ENCODE results near the gene KRT14.
"Not testable (repeated sequence)": the region's sequence is repeated elsewhere in the genome, so short reads cannot be mapped to it uniquely, and the experiment has no call there.

Gene KRT14

GRCh38 chr17:41552455-41552854, 34.2 kb downstream of the KRT14 start:
- Mint-ChIP-seq H3K9me3 (peaks cover 0 to 3% of the 10 kb centered on the region in 2 donors), H3K4me3 (no peak overlapping the region), H3K27ac (peak overlapping the region in 1 of 2 donors; percentile 5), H3K4me1 (peaks cover 22% of the 10 kb centered on the region), H3K27me3 (peaks cover 61% of the 10 kb centered on the region)
- DNase-seq (no peak), ATAC-seq (no peak)

- Mint-ChIP-seq H3K4me1 (peaks cover 22% of the 10 kb centered on the region), H3K27me3 (peaks cover 54% of the 10 kb centered on the region), H3K9me3 (peaks cover 10 to 14% of the 10 kb centered on the region in 2 donors), H3K4me3 (no peak overlapping the region), H3K27ac (no peak overlapping the region)
- DNase-seq (no peak), ATAC-seq (no peak)
Measured at GRCh38 chr17:41551365-41551764, 35.3 kb downstream of the KRT14 start.

- peak overlapping the region; percentile 22 to 75 for H3K27ac Mint-ChIP-seq
- peak overlapping the region in 1 of 2 donors; percentile 82 for H3K4me3 Mint-ChIP-seq
- H3K9me3 Mint-ChIP-seq: peaks cover 11 to 15% of the 10 kb centered on the region in 2 donors
Measured at GRCh38 chr17:41549596-41550039, 37.1 kb downstream of the KRT14 start.

GRCh38 chr17:41548844-41549595, 37.7 kb downstream of the KRT14 start:
- DNase-seq (peak; percentile 80 to 83), ATAC-seq (peak; percentile 86)
- peak overlapping the region; percentile 67 to 82 for H3K4me3 Mint-ChIP-seq
- peaks cover 22% of the 10 kb centered on the region for H3K4me1 Mint-ChIP-seq
- H3K27me3 Mint-ChIP-seq: peaks cover 40% of the 10 kb centered on the region
- H3K27ac Mint-ChIP-seq: peak overlapping the region; percentile 22 to 75
- peaks cover 11 to 15% of the 10 kb centered on the region in 2 donors for H3K9me3 Mint-ChIP-seq

More at GRCh38 chr17:41549596-41550039, 37.1 kb downstream of the KRT14 start:
- H3K27me3 Mint-ChIP-seq: peaks cover 46% of the 10 kb centered on the region
- ATAC-seq: no peak
- no peak for DNase-seq
- peaks cover 22% of the 10 kb centered on the region for H3K4me1 Mint-ChIP-seq

GRCh38 chr17:41547921-41548843, 38.5 kb downstream of the KRT14 start:
- no peak overlapping the region for H3K27ac Mint-ChIP-seq
- peak overlapping the region; percentile 67 to 82 for H3K4me3 Mint-ChIP-seq

GRCh38 chr17:41547378-41547841, 39.3 kb downstream of the KRT14 start:
- peaks cover 22% of the 10 kb centered on the region for H3K4me1 Mint-ChIP-seq
- no peak overlapping the region for H3K4me3 Mint-ChIP-seq
- DNase-seq (peak in 1 of 2 donors; percentile 13), ATAC-seq (no peak)
- H3K27me3 Mint-ChIP-seq: peaks cover 24% of the 10 kb centered on the region
- no peak overlapping the region for H3K27ac Mint-ChIP-seq
- H3K9me3 Mint-ChIP-seq: peaks cover 11 to 15% of the 10 kb centered on the region in 2 donors

More at GRCh38 chr17:41547921-41548843, 38.5 kb downstream of the KRT14 start:
- peak; percentile 83 for ATAC-seq
- Mint-ChIP-seq H3K9me3 (peaks cover 11 to 15% of the 10 kb centered on the region in 2 donors), H3K27me3 (peaks cover 32% of the 10 kb centered on the region), H3K4me1 (peaks cover 22% of the 10 kb centered on the region)
- peak; percentile 61 to 72 for DNase-seq

- Mint-ChIP-seq H3K27ac (no peak overlapping the region), H3K27me3 (peaks cover 18% of the 10 kb centered on the region), H3K4me3 (no peak overlapping the region), H3K4me1 (peaks cover 22% of the 10 kb centered on the region), H3K9me3 (peaks cover 11 to 15% of the 10 kb centered on the region in 2 donors)
- ATAC-seq (no peak), DNase-seq (no peak)
Measured at GRCh38 chr17:41546819-41547218, 39.9 kb downstream of the KRT14 start.

- Mint-ChIP-seq H3K27ac (no peak overlapping the region), H3K27me3 (peaks cover 12% of the 10 kb centered on the region), H3K4me3 (no peak overlapping the region), H3K4me1 (peaks cover 22% of the 10 kb centered on the region), H3K9me3 (peaks cover 11 to 15% of the 10 kb centered on the region in 2 donors)
- DNase-seq (no peak), ATAC-seq (no peak)
Measured at GRCh38 chr17:41545829-41546410, 40.8 kb downstream of the KRT14 start.

- Mint-ChIP-seq H3K9me3 (peaks cover 11 to 15% of the 10 kb centered on the region in 2 donors), H3K4me3 (no peak overlapping the region), H3K4me1 (peaks cover 22% of the 10 kb centered on the region), H3K27ac (no peak overlapping the region), H3K27me3 (peaks cover 12% of the 10 kb centered on the region)
- DNase-seq (no peak), ATAC-seq (no peak)
Measured at GRCh38 chr17:41544935-41545334, 41.8 kb downstream of the KRT14 start.

GRCh38 chr17:41544491-41544892, 42.2 kb downstream of the KRT14 start:
- no peak for ATAC-seq
- H3K27me3 Mint-ChIP-seq: peaks cover 12% of the 10 kb centered on the region

GRCh38 chr17:41542786-41543185, 43.9 kb downstream of the KRT14 start:
- H3K9me3 Mint-ChIP-seq: peaks cover 11 to 15% of the 10 kb centered on the region in 2 donors
- not testable (repeated sequence) for H3K4me1 Mint-ChIP-seq, H3K27me3 Mint-ChIP-seq, ATAC-seq, DNase-seq, H3K4me3 Mint-ChIP-seq, H3K27ac Mint-ChIP-seq

More at GRCh38 chr17:41544491-41544892, 42.2 kb downstream of the KRT14 start:
- peaks cover 11 to 15% of the 10 kb centered on the region in 2 donors for H3K9me3 Mint-ChIP-seq
- H3K4me1 Mint-ChIP-seq: peaks cover 20% of the 10 kb centered on the region
- no peak overlapping the region for H3K4me3 Mint-ChIP-seq
- DNase-seq: no peak
- H3K27ac Mint-ChIP-seq: no peak overlapping the region

GRCh38 chr17:41542357-41542756, 44.3 kb downstream of the KRT14 start:
- peaks cover 11% of the 10 kb centered on the region in 2 donors for H3K9me3 Mint-ChIP-seq
- peaks cover 6% of the 10 kb centered on the region for H3K27me3 Mint-ChIP-seq
- no peak overlapping the region for H3K27ac Mint-ChIP-seq
- no peaks in the 10 kb centered on the region for H3K4me1 Mint-ChIP-seq
- DNase-seq (no peak), ATAC-seq (no peak)
- H3K4me3 Mint-ChIP-seq: no peak overlapping the region

- ATAC-seq (no peak), DNase-seq (no peak)
- H3K4me3 Mint-ChIP-seq: no peak overlapping the region
- no peaks in the 10 kb centered on the region for H3K9me3 Mint-ChIP-seq
- H3K4me1 Mint-ChIP-seq: no peaks in the 10 kb centered on the region
- H3K27ac Mint-ChIP-seq: no peak overlapping the region
- H3K27me3 Mint-ChIP-seq: peaks cover 13% of the 10 kb centered on the region
Measured at GRCh38 chr17:41540921-41541625, 45.6 kb downstream of the KRT14 start.

- Mint-ChIP-seq H3K4me1 (no peaks in the 10 kb centered on the region), H3K27ac (no peak overlapping the region), H3K9me3 (no peaks in the 10 kb centered on the region), H3K4me3 (no peak overlapping the region), H3K27me3 (peaks cover 20% of the 10 kb centered on the region)
- ATAC-seq (no peak), DNase-seq (no peak)
Measured at GRCh38 chr17:41539979-41540701, 46.6 kb downstream of the KRT14 start.
